Glutamatergic neuron (in vitro differentiated cells): ENCODE data around the gene ASIC2. TPM values are rescaled to one million over a fixed set of nuclear protein-coding genes. Genes with fewer than 3 reads are reported as not detected.

Experiments
- DNase-seq: peaks from one replicate; pipeline ENCODE4 v3.0.0; 2022
- H3K27ac Mint-ChIP-seq: one replicate; pipeline ENCODE4 v1.8.0; 2020; ENCODE audit warnings: mild to moderate bottlenecking, mixed read lengths, inconsistent platforms; ENCODE audit not compliant: unreplicated experiment
- H3K27me3 Mint-ChIP-seq: one replicate; pipeline ENCODE4 v1.8.0; 2020; ENCODE audit warnings: mild to moderate bottlenecking, moderate library complexity, mixed read lengths, inconsistent platforms; ENCODE audit not compliant: unreplicated experiment
- H3K36me3 Mint-ChIP-seq: one replicate; pipeline ENCODE4 v1.8.0; 2020; ENCODE audit warnings: mild to moderate bottlenecking, mixed read lengths, inconsistent platforms; ENCODE audit not compliant: unreplicated experiment
- H3K4me1 Mint-ChIP-seq: one replicate; pipeline ENCODE4 v1.8.0; 2020; ENCODE audit warnings: mild to moderate bottlenecking, low read depth, mixed read lengths, inconsistent platforms; ENCODE audit not compliant: unreplicated experiment
- H3K4me3 Mint-ChIP-seq: one replicate; pipeline ENCODE4 v1.8.0; 2020; ENCODE audit warnings: mild to moderate bottlenecking, mixed read lengths, inconsistent platforms; ENCODE audit not compliant: unreplicated experiment
- H3K9me3 Mint-ChIP-seq: one replicate; pipeline ENCODE4 v1.8.0; 2020; ENCODE audit warnings: mild to moderate bottlenecking, moderate library complexity, mixed read lengths, inconsistent platforms; ENCODE audit not compliant: unreplicated experiment
- total RNA-seq: library from RNA; stranded (reverse); fragmentation: NEBNext Ultra II Directional; extraction: Animal tissue kit (Norgen Biotek cat#: 25700); gene quantifications from one replicate; pipeline ENCODE4 v1.2.1, GENCODE V29; 2021; ENCODE audit not compliant: unreplicated experiment
- TF ChIP-seq, protein P1 (sequence below): fragments of 200-600 bp; sonication (generic); IDR thresholded peaks from one replicate; pipeline ENCODE4 v1.5.0; 2021; ENCODE audit not compliant: partially characterized antibody, unreplicated experiment

The ASIC2 gene
- total RNA-seq, 1 donor from 2014 or later: 0.74 TPM

- DNase-seq: no peak
- H3K9me3 Mint-ChIP-seq: no peaks in the 10 kb centered on the region
- H3K36me3 Mint-ChIP-seq: no peaks in the 10 kb centered on the region
- no peak overlapping the region for H3K27ac Mint-ChIP-seq
- H3K4me1 Mint-ChIP-seq: peaks cover 8% of the 10 kb centered on the region
- TF ChIP-seq, protein P1, sequence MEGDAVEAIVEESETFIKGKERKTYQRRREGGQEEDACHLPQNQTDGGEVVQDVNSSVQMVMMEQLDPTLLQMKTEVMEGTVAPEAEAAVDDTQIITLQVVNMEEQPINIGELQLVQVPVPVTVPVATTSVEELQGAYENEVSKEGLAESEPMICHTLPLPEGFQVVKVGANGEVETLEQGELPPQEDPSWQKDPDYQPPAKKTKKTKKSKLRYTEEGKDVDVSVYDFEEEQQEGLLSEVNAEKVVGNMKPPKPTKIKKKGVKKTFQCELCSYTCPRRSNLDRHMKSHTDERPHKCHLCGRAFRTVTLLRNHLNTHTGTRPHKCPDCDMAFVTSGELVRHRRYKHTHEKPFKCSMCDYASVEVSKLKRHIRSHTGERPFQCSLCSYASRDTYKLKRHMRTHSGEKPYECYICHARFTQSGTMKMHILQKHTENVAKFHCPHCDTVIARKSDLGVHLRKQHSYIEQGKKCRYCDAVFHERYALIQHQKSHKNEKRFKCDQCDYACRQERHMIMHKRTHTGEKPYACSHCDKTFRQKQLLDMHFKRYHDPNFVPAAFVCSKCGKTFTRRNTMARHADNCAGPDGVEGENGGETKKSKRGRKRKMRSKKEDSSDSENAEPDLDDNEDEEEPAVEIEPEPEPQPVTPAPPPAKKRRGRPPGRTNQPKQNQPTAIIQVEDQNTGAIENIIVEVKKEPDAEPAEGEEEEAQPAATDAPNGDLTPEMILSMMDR: no peak
- H3K4me3 Mint-ChIP-seq: no peak overlapping the region
- peaks cover 5% of the 10 kb centered on the region for H3K27me3 Mint-ChIP-seq
Observed at GRCh38 chr17:33225994-33226393, 67.1 kb downstream of the ASIC2 start.

- Mint-ChIP-seq H3K36me3 (no peaks in the 10 kb centered on the region), H3K4me1 (peaks cover 8% of the 10 kb centered on the region), H3K27me3 (peaks cover 5% of the 10 kb centered on the region), H3K4me3 (no peak overlapping the region), H3K9me3 (no peaks in the 10 kb centered on the region), H3K27ac (no peak overlapping the region)
- TF ChIP-seq, protein P1: no peak
- DNase-seq: no peak
Observed at GRCh38 chr17:33225509-33225908, 67.6 kb downstream of the ASIC2 start.

GRCh38 chr17:33220036-33220435 lies 73.1 kb downstream of the ASIC2 start:
- H3K27ac Mint-ChIP-seq: no peak overlapping the region
- no peaks in the 10 kb centered on the region for H3K4me1 Mint-ChIP-seq
- no peak overlapping the region for H3K4me3 Mint-ChIP-seq
- H3K9me3 Mint-ChIP-seq: peaks cover 2% of the 10 kb centered on the region
- TF ChIP-seq, protein P1: no peak
- H3K27me3 Mint-ChIP-seq: peaks cover 1% of the 10 kb centered on the region
- no peaks in the 10 kb centered on the region for H3K36me3 Mint-ChIP-seq
- DNase-seq: no peak

DNA sequence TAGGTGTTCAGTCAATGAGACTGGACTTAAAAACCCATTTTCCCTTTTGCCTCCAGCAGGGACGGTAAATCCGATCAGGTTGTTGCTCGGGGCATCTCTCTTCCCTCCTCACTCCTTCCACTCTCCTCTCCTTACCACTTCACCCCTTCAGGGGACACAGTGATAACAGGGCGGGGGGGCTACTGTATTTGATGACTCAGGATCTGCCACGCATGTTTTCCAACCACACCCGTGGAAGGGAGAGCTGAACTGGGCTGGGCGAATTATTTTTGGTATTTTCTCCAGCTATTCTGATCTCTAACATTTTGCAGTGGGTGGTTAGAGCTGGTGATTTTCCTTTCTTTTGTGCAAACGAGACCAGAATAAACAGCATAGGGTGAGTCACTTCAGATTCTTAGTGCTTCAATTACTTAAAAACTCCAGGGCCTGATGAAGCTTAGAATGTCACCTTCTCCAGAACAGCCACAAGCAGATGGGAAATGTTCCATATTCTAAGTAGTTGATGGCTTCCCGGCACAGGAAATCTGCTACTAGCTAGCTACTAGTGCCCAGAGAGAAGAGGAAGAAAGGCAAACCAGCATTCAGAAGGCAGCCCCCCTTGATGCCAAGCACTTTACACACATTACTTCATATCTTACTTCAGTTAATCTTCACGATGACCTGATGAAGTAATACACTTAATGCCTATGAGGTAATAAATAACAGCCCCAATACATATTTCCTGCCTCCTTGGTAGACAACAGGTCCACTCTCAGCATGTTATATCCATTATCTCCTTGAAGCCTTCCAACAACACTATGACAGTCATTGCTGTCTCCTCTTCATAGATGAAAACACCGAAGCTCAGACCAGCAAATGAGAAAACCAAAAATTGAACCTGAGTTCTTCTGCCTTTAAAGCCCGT lies 74.1 kb downstream of the ASIC2 start:
- TF ChIP-seq, protein P1: no peak
- DNase-seq: no peak
- peaks cover 2% of the 10 kb centered on the region for H3K9me3 Mint-ChIP-seq
- no peaks in the 10 kb centered on the region for H3K36me3 Mint-ChIP-seq
- H3K4me1 Mint-ChIP-seq: no peaks in the 10 kb centered on the region
- no peak overlapping the region for H3K27ac Mint-ChIP-seq
- H3K4me3 Mint-ChIP-seq: no peak overlapping the region
- H3K27me3 Mint-ChIP-seq: peaks cover 1% of the 10 kb centered on the region

GRCh38 chr17:33217891-33218290 lies 75.2 kb downstream of the ASIC2 start:
- no peak for DNase-seq

More at GRCh38 chr17:33217891-33218290, 75.2 kb downstream of the ASIC2 start:
- Mint-ChIP-seq H3K36me3 (no peaks in the 10 kb centered on the region), H3K9me3 (peaks cover 2% of the 10 kb centered on the region), H3K27ac (no peak overlapping the region), H3K27me3 (peaks cover 1% of the 10 kb centered on the region), H3K4me1 (no peaks in the 10 kb centered on the region), H3K4me3 (no peak overlapping the region)
- TF ChIP-seq, protein P1: no peak
